ENCODE data around the gene AURKB.

Gene AURKB

GRCh38 chr17:8210761-8211458 is 535 bp upstream of the AURKB start:
- Histone ChIP-seq H3K9ac (ENCODE audit: low read depth, low read length, poor library complexity, severe bottlenecking) (peak overlapping the region; percentile 98), H3F3A (ENCODE audit: low read depth) (no peaks in the 10 kb centered on the region), H3K4me2 (ENCODE audit: low read depth, low read length, poor library complexity, severe bottlenecking) (peak overlapping the region; percentile 88), H3K27me3 (ENCODE audit: insufficient read depth, low read length, poor library complexity, severe bottlenecking) (no peaks in the 10 kb centered on the region), H3K79me2 (ENCODE audit: insufficient read depth, low read length) (peaks cover 43% of the 10 kb centered on the region), H3K9me2 (replicated peaks; ENCODE audit: low read depth, low read length) (no peaks in the 10 kb centered on the region), H3K36me3 (ENCODE audit: insufficient read depth, low read length) (peaks cover 18% of the 10 kb centered on the region; the same call in 1 of the 2 replicates), H3K9me3 (ENCODE audit: insufficient read depth, low read depth, low read length) (no peaks in the 10 kb centered on the region), H4K20me1 (ENCODE audit: insufficient read depth, low read length, poor library complexity, severe bottlenecking) (peaks cover 26% of the 10 kb centered on the region), H3K4me3 (ENCODE audit: low read length, poor library complexity, severe bottlenecking) (peak overlapping the region; percentile 85), H2AFZ (ENCODE audit: low read length) (peak overlapping the region; percentile 74), H3K4me1 (ENCODE audit: insufficient read depth, low read length, poor library complexity, severe bottlenecking) (peaks cover 20% of the 10 kb centered on the region)
- no peak for TF ChIP-seq CTCF (conservative IDR thresholded peaks at IDR 0.05; ENCODE audit: low read length)
- TF ChIP-seq EZH2phosphoT487 (IDR thresholded peaks at IDR 0.05; ENCODE audit: borderline replicate concordance): no peak

- Histone ChIP-seq H2AFZ (ENCODE audit: low read length) (no peak overlapping the region), H4K20me1 (ENCODE audit: insufficient read depth, low read length, poor library complexity, severe bottlenecking) (peaks cover 31% of the 10 kb centered on the region), H3K4me2 (ENCODE audit: low read depth, low read length, poor library complexity, severe bottlenecking) (peak overlapping the region; percentile 70), H3K9me2 (replicated peaks; ENCODE audit: low read depth, low read length) (no peaks in the 10 kb centered on the region), H3K9ac (ENCODE audit: low read depth, low read length, poor library complexity, severe bottlenecking) (no peak overlapping the region), H3K4me3 (ENCODE audit: low read length, poor library complexity, severe bottlenecking) (peak overlapping the region; percentile 56), H3K27me3 (ENCODE audit: insufficient read depth, low read length, poor library complexity, severe bottlenecking) (no peaks in the 10 kb centered on the region), H3K4me1 (ENCODE audit: insufficient read depth, low read length, poor library complexity, severe bottlenecking) (peaks cover 20% of the 10 kb centered on the region), H3F3A (ENCODE audit: low read depth) (no peaks in the 10 kb centered on the region; the same call in 1 of the 2 replicates), H3K79me2 (ENCODE audit: insufficient read depth, low read length) (peaks cover 55% of the 10 kb centered on the region), H3K36me3 (ENCODE audit: insufficient read depth, low read length) (peaks cover 38% of the 10 kb centered on the region; the same call in 1 of the 2 replicates), H3K9me3 (ENCODE audit: insufficient read depth, low read depth, low read length) (no peaks in the 10 kb centered on the region)
- TF ChIP-seq EZH2phosphoT487 (IDR thresholded peaks at IDR 0.05; ENCODE audit: borderline replicate concordance) (no peak), CTCF (conservative IDR thresholded peaks at IDR 0.05; ENCODE audit: low read length) (no peak)
Observed at GRCh38 chr17:8206536-8206935, 3.8 kb downstream of the AURKB start.

- Histone ChIP-seq H3K9me3 (ENCODE audit: insufficient read depth, low read depth, low read length) (no peaks in the 10 kb centered on the region), H2AFZ (ENCODE audit: low read length) (no peak overlapping the region), H3F3A (ENCODE audit: low read depth) (peaks cover 3% of the 10 kb centered on the region; the same call in 1 of the 2 replicates), H3K4me1 (ENCODE audit: insufficient read depth, low read length, poor library complexity, severe bottlenecking) (peaks cover 14% of the 10 kb centered on the region), H3K4me3 (ENCODE audit: low read length, poor library complexity, severe bottlenecking) (no peak overlapping the region), H3K9ac (ENCODE audit: low read depth, low read length, poor library complexity, severe bottlenecking) (no peak overlapping the region), H3K4me2 (ENCODE audit: low read depth, low read length, poor library complexity, severe bottlenecking) (peak overlapping the region; percentile 12), H3K36me3 (ENCODE audit: insufficient read depth, low read length) (peaks cover 38% of the 10 kb centered on the region; the same call in 1 of the 2 replicates), H3K79me2 (ENCODE audit: insufficient read depth, low read length) (peaks cover 51% of the 10 kb centered on the region), H3K9me2 (replicated peaks; ENCODE audit: low read depth, low read length) (no peaks in the 10 kb centered on the region), H3K27me3 (ENCODE audit: insufficient read depth, low read length, poor library complexity, severe bottlenecking) (no peaks in the 10 kb centered on the region), H4K20me1 (ENCODE audit: insufficient read depth, low read length, poor library complexity, severe bottlenecking) (peaks cover 31% of the 10 kb centered on the region)
- TF ChIP-seq EZH2phosphoT487 (IDR thresholded peaks at IDR 0.05; ENCODE audit: borderline replicate concordance) (no peak), CTCF (conservative IDR thresholded peaks at IDR 0.05; ENCODE audit: low read length) (no peak)
Observed at GRCh38 chr17:8204761-8205555, 5.4 kb downstream of the AURKB start.
